Measurements from ENCODE around the gene PNKD. TPM values are rescaled to one million over a fixed set of nuclear protein-coding genes. Genes with fewer than 3 reads are reported as not detected.
A peak's percentile ranks its signal among the peaks of the same experiment; 100 is the strongest.
"Not testable (repeated sequence)": the region's sequence is repeated elsewhere in the genome, so short reads cannot be mapped to it uniquely, and the experiment has no call there.

Gene PNKD
- total RNA-seq, 1 experiment from 2014 or later: 40.8 TPM

GRCh38 chr2:218264773-218265561 is 5.4 kb upstream of the PNKD start:
- no peak overlapping the region for H3K4me3 ChIP-seq

GRCh38 chr2:218265626-218266025 is 4.7 kb upstream of the PNKD start:
- no peak overlapping the region for H3K4me3 ChIP-seq
- H3K9me3 ChIP-seq: no peaks in the 10 kb centered on the region
- no peak for DNase-seq
- no peaks in the 10 kb centered on the region for H3K27me3 ChIP-seq
- H3K36me3 ChIP-seq: peaks cover 39% of the 10 kb centered on the region

More at GRCh38 chr2:218264773-218265561, 5.4 kb upstream of the PNKD start:
- DNase-seq: no peak
- Histone ChIP-seq H3K9me3 (no peaks in the 10 kb centered on the region), H3K36me3 (peaks cover 39% of the 10 kb centered on the region), H3K27me3 (no peaks in the 10 kb centered on the region)

GRCh38 chr2:218266316-218266979 is 3.9 kb upstream of the PNKD start:
- Histone ChIP-seq H3K9me3 (no peaks in the 10 kb centered on the region), H3K27me3 (no peaks in the 10 kb centered on the region), H3K4me3 (no peak overlapping the region), H3K36me3 (peaks cover 39% of the 10 kb centered on the region)
- no peak for DNase-seq

- no peaks in the 10 kb centered on the region for H3K9me3 ChIP-seq
- DNase-seq: no peak
- H3K36me3 ChIP-seq: peaks cover 46% of the 10 kb centered on the region
- no peak overlapping the region for H3K4me3 ChIP-seq
- H3K27me3 ChIP-seq: no peaks in the 10 kb centered on the region
Observed at GRCh38 chr2:218267259-218267658, 3.1 kb upstream of the PNKD start.

- Histone ChIP-seq H3K36me3 (peaks cover 59% of the 10 kb centered on the region), H3K27me3 (no peaks in the 10 kb centered on the region), H3K9me3 (no peaks in the 10 kb centered on the region), H3K4me3 (peak overlapping the region; percentile 72)
- DNase-seq: no peak
Observed at GRCh38 chr2:218270721-218271486, 585 bp downstream of the PNKD start.

GRCh38 chr2:218271487-218271797 is 1.1 kb downstream of the PNKD start:
- H3K9me3 ChIP-seq: no peaks in the 10 kb centered on the region

GRCh38 chr2:218271865-218272530 is 1.7 kb downstream of the PNKD start:
- H3K4me3 ChIP-seq: no peak overlapping the region; the same call in 1 of the 2 replicates
- H3K36me3 ChIP-seq: peaks cover 53% of the 10 kb centered on the region
- no peaks in the 10 kb centered on the region for H3K27me3 ChIP-seq
- no peaks in the 10 kb centered on the region for H3K9me3 ChIP-seq
- no peak for DNase-seq

More at GRCh38 chr2:218271487-218271797, 1.1 kb downstream of the PNKD start:
- Histone ChIP-seq H3K27me3 (no peaks in the 10 kb centered on the region), H3K36me3 (peaks cover 55% of the 10 kb centered on the region), H3K4me3 (peak overlapping the region; percentile 72)
- DNase-seq: no peak

- peaks cover 53% of the 10 kb centered on the region for H3K36me3 ChIP-seq
- H3K9me3 ChIP-seq: no peaks in the 10 kb centered on the region
- DNase-seq: peak; percentile 95
- H3K27me3 ChIP-seq: no peaks in the 10 kb centered on the region
- H3K4me3 ChIP-seq: no peak overlapping the region
Observed at GRCh38 chr2:218272531-218273212, 2.4 kb downstream of the PNKD start.

GRCh38 chr2:218273214-218273907 is 3.0 kb downstream of the PNKD start:
- H3K9me3 ChIP-seq, H3K27me3 ChIP-seq, H3K4me3 ChIP-seq, DNase-seq: not testable (repeated sequence)
- peaks cover 53% of the 10 kb centered on the region for H3K36me3 ChIP-seq

- DNase-seq: no peak
- Histone ChIP-seq H3K27me3 (no peaks in the 10 kb centered on the region), H3K36me3 (peaks cover 54% of the 10 kb centered on the region), H3K9me3 (no peaks in the 10 kb centered on the region), H3K4me3 (no peak overlapping the region)
Observed at GRCh38 chr2:218273908-218274249, 3.6 kb downstream of the PNKD start.

- no peaks in the 10 kb centered on the region for H3K9me3 ChIP-seq
- no peaks in the 10 kb centered on the region for H3K27me3 ChIP-seq
- peaks cover 53% of the 10 kb centered on the region for H3K36me3 ChIP-seq
- H3K4me3 ChIP-seq: no peak overlapping the region
- no peak for DNase-seq
Observed at GRCh38 chr2:218274586-218274985, 4.3 kb downstream of the PNKD start.

- Histone ChIP-seq H3K27me3 (no peaks in the 10 kb centered on the region), H3K9me3 (no peaks in the 10 kb centered on the region), H3K4me3 (no peak overlapping the region), H3K36me3 (peaks cover 61% of the 10 kb centered on the region)
- DNase-seq: no peak
Observed at GRCh38 chr2:218275371-218276072, 5.2 kb downstream of the PNKD start.

GRCh38 chr2:218276986-218277755 is 6.9 kb downstream of the PNKD start:
- Histone ChIP-seq H3K4me3 (no peak overlapping the region), H3K27me3 (no peaks in the 10 kb centered on the region), H3K36me3 (peaks cover 67% of the 10 kb centered on the region), H3K9me3 (no peaks in the 10 kb centered on the region)
- no peak for DNase-seq

GRCh38 chr2:218277921-218278320 is 7.6 kb downstream of the PNKD start:
- Histone ChIP-seq H3K36me3 (peaks cover 65% of the 10 kb centered on the region), H3K4me3 (no peak overlapping the region), H3K9me3 (no peaks in the 10 kb centered on the region), H3K27me3 (no peaks in the 10 kb centered on the region)
- DNase-seq: no peak
